Measurements from ENCODE around the gene PDE6A.

Gene PDE6A

GRCh38 chr5:149924486-149924885 lies 20.1 kb downstream of the PDE6A start:
- DNase-seq: no peak

GRCh38 chr5:149922950-149923349 lies 21.6 kb downstream of the PDE6A start:
- no peak for DNase-seq

GRCh38 chr5:149921597-149921996 lies 23.0 kb downstream of the PDE6A start:
- no peak for DNase-seq

- no peak for DNase-seq
Measured at GRCh38 chr5:149917073-149917676, 27.4 kb downstream of the PDE6A start.

GRCh38 chr5:149916334-149917072 lies 28.1 kb downstream of the PDE6A start:
- no peak for DNase-seq

GRCh38 chr5:149915392-149916260 lies 29.0 kb downstream of the PDE6A start:
- no peak for DNase-seq

GRCh38 chr5:149913436-149914419 lies 30.9 kb downstream of the PDE6A start:
- DNase-seq: no peak

- no peak for DNase-seq
Measured at GRCh38 chr5:149912226-149912871, 32.2 kb downstream of the PDE6A start.

GRCh38 chr5:149911031-149911430 lies 33.6 kb downstream of the PDE6A start:
- no peak for DNase-seq

GRCh38 chr5:149907828-149908227 lies 36.8 kb downstream of the PDE6A start:
- no peak for DNase-seq

GRCh38 chr5:149904977-149905376 lies 39.6 kb downstream of the PDE6A start:
- DNase-seq: no peak

- DNase-seq: no peak
Measured at GRCh38 chr5:149904293-149904886, 40.2 kb downstream of the PDE6A start.

- DNase-seq: no peak
Measured at GRCh38 chr5:149903404-149903803, 41.2 kb downstream of the PDE6A start.

- DNase-seq: no peak
Measured at GRCh38 chr5:149902177-149902576, 42.4 kb downstream of the PDE6A start.

- DNase-seq: no peak
Measured at GRCh38 chr5:149901511-149901910, 43.1 kb downstream of the PDE6A start.

GRCh38 chr5:149900390-149900789 lies 44.2 kb downstream of the PDE6A start:
- no peak for DNase-seq

- no peak for DNase-seq
Measured at GRCh38 chr5:149898811-149899210, 45.8 kb downstream of the PDE6A start.

- no peak for DNase-seq
Measured at GRCh38 chr5:149895416-149896345, 48.9 kb downstream of the PDE6A start.

GRCh38 chr5:149894237-149894636 lies 50.4 kb downstream of the PDE6A start:
- DNase-seq: no peak

- DNase-seq: no peak
Measured at GRCh38 chr5:149893403-149893931, 51.1 kb downstream of the PDE6A start.

Data from DMS153 (cell line).